HepG2 (cell line): ENCODE measurements around the gene SLC2A4. TPM values are rescaled to one million over a fixed set of nuclear protein-coding genes. Genes with fewer than 3 reads are reported as not detected.
A peak's percentile ranks its signal among the peaks of the same experiment; 100 is the strongest.

Source experiments
- HDAC2 ChIP-seq: sonication (generic); formaldehyde crosslinking; IDR thresholded peaks from 2 replicates; pipeline ENCODE4 v1.4.0; 2020; ENCODE audit warnings: missing genetic modification reagents
- MLXIP ChIP-seq: sonication (generic); formaldehyde crosslinking; IDR thresholded peaks from 2 replicates; pipeline ENCODE4 v1.9.0; 2021; ENCODE audit warnings: missing genetic modification reagents, borderline replicate concordance
- MTA1 ChIP-seq: sonication (generic); formaldehyde crosslinking; IDR thresholded peaks from 2 replicates; pipeline ENCODE4 v1.4.0; 2020; ENCODE audit warnings: missing genetic modification reagents, mild to moderate bottlenecking, borderline replicate concordance
- NFIB ChIP-seq: sonication (generic); formaldehyde crosslinking; IDR thresholded peaks from 2 replicates; pipeline ENCODE4 v1.9.0; 2021; ENCODE audit warnings: missing genetic modification reagents, mild to moderate bottlenecking, borderline replicate concordance
- NFKBIZ ChIP-seq: IDR thresholded peaks from 2 replicates; pipeline ENCODE4 v1.6.1; 2018; ENCODE audit warnings: missing genetic modification reagents, missing compliant biosample characterization
- NR1H2 ChIP-seq: sonication (generic); formaldehyde crosslinking; IDR thresholded peaks from 2 replicates; pipeline ENCODE4 v1.8.1; 2022; ENCODE audit warnings: low read depth, missing genetic modification reagents, borderline replicate concordance
- POLR2AphosphoS5 ChIP-seq: IDR thresholded peaks from 2 replicates; pipeline ENCODE4 v1.6.1; 2012; ENCODE audit warnings: low read depth, low read length
- RNF219 ChIP-seq: sonication (generic); formaldehyde crosslinking; IDR thresholded peaks from 2 replicates; pipeline ENCODE4 v1.5.0; 2020; ENCODE audit warnings: mild to moderate bottlenecking, missing genetic modification reagents
- TSC22D2 ChIP-seq: sonication (generic); formaldehyde crosslinking; IDR thresholded peaks from 2 replicates; pipeline ENCODE4 v1.5.1; 2020; ENCODE audit warnings: missing genetic modification reagents, mild to moderate bottlenecking, borderline replicate concordance
- ZNF430 ChIP-seq: sonication (generic); formaldehyde crosslinking; IDR thresholded peaks from 2 replicates; pipeline ENCODE4 v1.9.0; 2021; ENCODE audit warnings: mild to moderate bottlenecking, missing genetic modification reagents
- ZNF441 ChIP-seq: sonication (generic); formaldehyde crosslinking; IDR thresholded peaks from 2 replicates; pipeline ENCODE4 v1.7.0; 2021; ENCODE audit warnings: missing genetic modification reagents, borderline replicate concordance
- ZNF670 ChIP-seq: sonication (generic); formaldehyde crosslinking; IDR thresholded peaks from 2 replicates; pipeline ENCODE4 v1.8.0; 2022; ENCODE audit warnings: mild to moderate bottlenecking, missing genetic modification reagents, borderline replicate concordance
- ZNF816 ChIP-seq: sonication (generic); formaldehyde crosslinking; IDR thresholded peaks from 2 replicates; pipeline ENCODE4 v1.8.0; 2022; ENCODE audit warnings: missing genetic modification reagents, mild to moderate bottlenecking, borderline replicate concordance
- polyA plus RNA-seq, 8 experiments: library from polyadenylated mRNA; depleted of rRNA in 3 of 8; stranded (reverse) in 7 of 8; unstranded in 1 of 8; fragments of >200 nt; fragmentation: Illumina TruSeq in 4 of 8; extraction: Trizol in 4 of 8; gene quantifications; 2 replicates each; pipeline versions ENCODE4 v1.2.1 to v1.2.3, GENCODE V29; 2011 to 2016; ENCODE audit warnings: low read depth in 4 of 8, missing spikeins in 1 of 8, mixed read lengths in 1 of 8; ENCODE audit not compliant: insufficient read depth in 1 of 8
- total RNA-seq, 5 experiments: library from RNA; depleted of rRNA; stranded (reverse); fragments of >200 nt; fragmentation: Illumina TruSeq; extraction: Trizol; gene quantifications; 2 replicates each; pipeline ENCODE4 v1.2.3, GENCODE V29; 2016; ENCODE audit warnings: low read depth in 1 of 5
- TF ChIP-seq, protein P1 (sequence below): sonication (generic); formaldehyde crosslinking; IDR thresholded peaks from 2 replicates; pipeline ENCODE4 v1.4.0; 2020; ENCODE audit warnings: mild to moderate bottlenecking, low read depth, missing genetic modification reagents

SLC2A4 gene
- total and polyA plus RNA-seq, 2 of the 13 experiments (the other 11 are each of a cell fraction or from before 2014, with no cell fraction given): 4.9 to 5.8 TPM

DNA sequence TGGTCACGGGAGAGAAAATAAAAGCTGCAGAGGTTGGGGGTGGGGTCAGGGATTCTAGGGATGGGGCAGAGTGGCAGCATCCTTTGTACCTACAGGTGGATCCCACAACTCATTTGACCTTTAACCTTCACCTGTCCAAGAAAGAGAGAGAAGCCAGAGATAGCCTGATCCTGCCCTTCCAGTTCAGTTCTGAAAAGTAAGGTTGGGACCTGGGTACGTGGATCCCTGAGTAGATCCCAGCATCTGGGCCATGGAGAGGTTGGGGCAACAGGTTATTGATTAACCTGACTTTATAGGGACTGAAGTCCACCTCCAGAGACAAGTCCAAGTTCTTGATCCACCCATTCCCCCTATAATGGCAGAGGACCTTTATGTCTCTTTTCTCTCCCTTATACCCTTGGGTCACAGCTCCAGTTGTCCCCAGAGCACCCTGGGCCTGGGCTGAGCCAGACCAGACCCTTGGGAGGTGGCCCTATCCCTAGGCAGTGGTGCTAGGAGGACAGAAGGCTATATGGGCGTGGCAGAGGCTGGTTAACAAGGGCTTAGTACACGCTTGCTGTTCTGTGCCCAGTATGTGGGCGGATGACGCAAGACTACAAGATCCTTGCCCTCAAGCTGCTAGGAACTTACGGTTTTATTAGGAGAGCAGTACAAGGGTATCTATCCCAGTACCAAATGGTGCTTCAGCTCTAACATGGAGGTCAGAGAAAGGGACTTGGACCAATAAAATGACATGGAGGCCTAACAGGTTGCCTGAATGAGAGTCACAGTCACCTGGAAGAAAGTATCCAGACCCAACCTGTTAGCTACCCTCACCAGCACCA lies 22.6 kb upstream of the SLC2A4 start (continued):
- TF ChIP-seq MLXIP (CRISPR knock-in tag): no peak
- TF ChIP-seq NR1H2 (CRISPR knock-in tag): no peak
- TF ChIP-seq ZNF816 (CRISPR knock-in tag): no peak
- peak; percentile 39; the same call in 1 of the 2 replicates for TF ChIP-seq HDAC2 (CRISPR knock-in tag)
- TF ChIP-seq, protein P1, sequence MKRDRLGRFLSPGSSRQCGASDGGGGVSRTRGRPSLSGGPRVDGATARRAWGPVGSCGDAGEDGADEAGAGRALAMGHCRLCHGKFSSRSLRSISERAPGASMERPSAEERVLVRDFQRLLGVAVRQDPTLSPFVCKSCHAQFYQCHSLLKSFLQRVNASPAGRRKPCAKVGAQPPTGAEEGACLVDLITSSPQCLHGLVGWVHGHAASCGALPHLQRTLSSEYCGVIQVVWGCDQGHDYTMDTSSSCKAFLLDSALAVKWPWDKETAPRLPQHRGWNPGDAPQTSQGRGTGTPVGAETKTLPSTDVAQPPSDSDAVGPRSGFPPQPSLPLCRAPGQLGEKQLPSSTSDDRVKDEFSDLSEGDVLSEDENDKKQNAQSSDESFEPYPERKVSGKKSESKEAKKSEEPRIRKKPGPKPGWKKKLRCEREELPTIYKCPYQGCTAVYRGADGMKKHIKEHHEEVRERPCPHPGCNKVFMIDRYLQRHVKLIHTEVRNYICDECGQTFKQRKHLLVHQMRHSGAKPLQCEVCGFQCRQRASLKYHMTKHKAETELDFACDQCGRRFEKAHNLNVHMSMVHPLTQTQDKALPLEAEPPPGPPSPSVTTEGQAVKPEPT: no peak
- peak; percentile 80 for TF ChIP-seq MTA1 (CRISPR knock-in tag)
- TF ChIP-seq POLR2AphosphoS5: peak; percentile 48; the same call in 1 of the 2 replicates
- no peak for TF ChIP-seq TSC22D2
- TF ChIP-seq ZNF670 (CRISPR knock-in tag): no peak
- no peak for TF ChIP-seq NFIB (CRISPR knock-in tag)
- TF ChIP-seq NFKBIZ (CRISPR knock-in tag): no peak
- no peak for TF ChIP-seq ZNF430 (CRISPR knock-in tag)
- TF ChIP-seq ZNF441 (CRISPR knock-in tag): no peak
- no peak for TF ChIP-seq RNF219 (CRISPR knock-in tag)
